Activated CD8-positive, alpha-beta memory T cell treated with anti-CD3 and anti-CD28 coated beads for 24 hours (primary cell): ENCODE measurements around the gene BAG1.

Experiments used
- DNase-seq: peaks from one replicate; pipeline ENCODE4 v3.0.0-alpha.2; 2020

Gene BAG1

GRCh38 chr9:33264473-33265177 lies at the start of gene BAG1, which contains the start of gene CHMP5:
TSS of gene BAG1 (minus strand) at chr9:33264708.
TSS of gene CHMP5 (plus strand) at chr9:33265049. CDS start at chr9:33265079, 30 bp downstream.
- peak; percentile 100 for DNase-seq

GRCh38 chr9:33311953-33312352 lies 47.4 kb upstream of the BAG1 start:
- DNase-seq, result no peak

GRCh38 chr9:33310748-33311147 lies 46.2 kb upstream of the BAG1 start:
- DNase-seq, result no peak

GRCh38 chr9:33309903-33310302 lies 45.4 kb upstream of the BAG1 start:
- DNase-seq, result no peak

- no peak for DNase-seq
Observed at GRCh38 chr9:33307067-33307466, 42.6 kb upstream of the BAG1 start.

- DNase-seq, result no peak
Observed at GRCh38 chr9:33306037-33306436, 41.5 kb upstream of the BAG1 start.

- DNase-seq, result no peak
Observed at GRCh38 chr9:33304362-33304761, 39.9 kb upstream of the BAG1 start.

- no peak for DNase-seq
Observed at GRCh38 chr9:33300546-33300945, 36.0 kb upstream of the BAG1 start.

GRCh38 chr9:33297432-33297831 lies 32.9 kb upstream of the BAG1 start:
- no peak for DNase-seq

- DNase-seq, result no peak
Observed at GRCh38 chr9:33295571-33295970, 31.1 kb upstream of the BAG1 start.

- DNase-seq, result no peak
Observed at GRCh38 chr9:33294670-33295432, 30.3 kb upstream of the BAG1 start.

GRCh38 chr9:33293782-33294181 lies 29.3 kb upstream of the BAG1 start:
- no peak for DNase-seq

- DNase-seq, result no peak
Observed at GRCh38 chr9:33291901-33292300, 27.4 kb upstream of the BAG1 start.

- no peak for DNase-seq
Observed at GRCh38 chr9:33291031-33291397, 26.5 kb upstream of the BAG1 start.

GRCh38 chr9:33290247-33291030 lies 25.9 kb upstream of the BAG1 start, which contains the start of gene NFX1:
TSS of gene NFX1 (plus strand) at chr9:33290516. CDS start at chr9:33290573, 57 bp downstream.
- DNase-seq, result peak; percentile 98

- DNase-seq, result no peak
Observed at GRCh38 chr9:33289936-33290246, 25.4 kb upstream of the BAG1 start.

GRCh38 chr9:33289496-33289895 lies 25.0 kb upstream of the BAG1 start:
- peak; percentile 78 for DNase-seq

- DNase-seq, result peak; percentile 62
Observed at GRCh38 chr9:33288828-33289483, 24.4 kb upstream of the BAG1 start.

GRCh38 chr9:33288235-33288634 lies 23.7 kb upstream of the BAG1 start:
- no peak for DNase-seq

- peak; percentile 63 for DNase-seq
Observed at GRCh38 chr9:33287087-33287490, 22.6 kb upstream of the BAG1 start.

- DNase-seq, result no peak
Observed at GRCh38 chr9:33285502-33285901, 21.0 kb upstream of the BAG1 start.

- DNase-seq, result no peak
Observed at GRCh38 chr9:33277484-33277883, 13.0 kb upstream of the BAG1 start.

GRCh38 chr9:33273972-33274328 lies 9.4 kb upstream of the BAG1 start:
- DNase-seq, result no peak
